ENCODE data around the gene SFRP4.

SFRP4 gene

GRCh38 chr7:37947138-37947940, 30.7 kb upstream of the SFRP4 start:
- Histone ChIP-seq H3K9ac (ENCODE audit: low read depth in 1 of 2, low read length in 2 of 2) (no peak overlapping the region), H3K9me3 (ENCODE audit: control insufficient read depth in 1 of 2, low read length in 2 of 2) (no peaks in the 10 kb centered on the region), H3K27ac (ENCODE audit: low read depth, low read length) (no peak overlapping the region), H3K4me1 (ENCODE audit: control insufficient read depth in 1 of 2, insufficient read depth in 2 of 2, low read length in 2 of 2) (peaks cover 14 to 17% of the 10 kb centered on the region in 2 donors), H3K27me3 (ENCODE audit: control insufficient read depth in 1 of 2, insufficient read depth in 2 of 2, low read length in 2 of 2) (no peaks in the 10 kb centered on the region), H3K36me3 (ENCODE audit: control insufficient read depth in 1 of 2, insufficient read depth in 2 of 2, low read length in 2 of 2) (no peaks in the 10 kb centered on the region), H3K4me3 (ENCODE audit: low read depth in 1 of 2, low read length in 2 of 2) (no peak overlapping the region)

- Histone ChIP-seq H3K27me3 (ENCODE audit: control insufficient read depth in 1 of 2, insufficient read depth in 2 of 2, low read length in 2 of 2) (no peaks in the 10 kb centered on the region), H3K4me3 (ENCODE audit: low read depth in 1 of 2, low read length in 2 of 2) (no peak overlapping the region), H3K9me3 (ENCODE audit: control insufficient read depth in 1 of 2, low read length in 2 of 2) (no peaks in the 10 kb centered on the region), H3K9ac (ENCODE audit: low read depth in 1 of 2, low read length in 2 of 2) (no peak overlapping the region), H3K36me3 (ENCODE audit: control insufficient read depth in 1 of 2, insufficient read depth in 2 of 2, low read length in 2 of 2) (no peaks in the 10 kb centered on the region), H3K4me1 (ENCODE audit: control insufficient read depth in 1 of 2, insufficient read depth in 2 of 2, low read length in 2 of 2) (peaks cover 22 to 31% of the 10 kb centered on the region in 2 donors), H3K27ac (ENCODE audit: low read depth, low read length) (no peak overlapping the region)
Observed at GRCh38 chr7:37945336-37945735, 28.7 kb upstream of the SFRP4 start.

- H3K9ac ChIP-seq (ENCODE audit: low read depth in 1 of 2, low read length in 2 of 2): no peak overlapping the region
- no peak overlapping the region for H3K27ac ChIP-seq (ENCODE audit: low read depth, low read length)
- H3K4me1 ChIP-seq (ENCODE audit: control insufficient read depth in 1 of 2, insufficient read depth in 2 of 2, low read length in 2 of 2): peaks cover 23 to 31% of the 10 kb centered on the region in 2 donors
- no peak overlapping the region for H3K4me3 ChIP-seq (ENCODE audit: low read depth in 1 of 2, low read length in 2 of 2)
- no peaks in the 10 kb centered on the region for H3K9me3 ChIP-seq (ENCODE audit: control insufficient read depth in 1 of 2, low read length in 2 of 2)
- no peaks in the 10 kb centered on the region for H3K27me3 ChIP-seq (ENCODE audit: control insufficient read depth in 1 of 2, insufficient read depth in 2 of 2, low read length in 2 of 2)
- no peaks in the 10 kb centered on the region for H3K36me3 ChIP-seq (ENCODE audit: control insufficient read depth in 1 of 2, insufficient read depth in 2 of 2, low read length in 2 of 2)
Observed at GRCh38 chr7:37944737-37945054, 28.1 kb upstream of the SFRP4 start.

DNA sequence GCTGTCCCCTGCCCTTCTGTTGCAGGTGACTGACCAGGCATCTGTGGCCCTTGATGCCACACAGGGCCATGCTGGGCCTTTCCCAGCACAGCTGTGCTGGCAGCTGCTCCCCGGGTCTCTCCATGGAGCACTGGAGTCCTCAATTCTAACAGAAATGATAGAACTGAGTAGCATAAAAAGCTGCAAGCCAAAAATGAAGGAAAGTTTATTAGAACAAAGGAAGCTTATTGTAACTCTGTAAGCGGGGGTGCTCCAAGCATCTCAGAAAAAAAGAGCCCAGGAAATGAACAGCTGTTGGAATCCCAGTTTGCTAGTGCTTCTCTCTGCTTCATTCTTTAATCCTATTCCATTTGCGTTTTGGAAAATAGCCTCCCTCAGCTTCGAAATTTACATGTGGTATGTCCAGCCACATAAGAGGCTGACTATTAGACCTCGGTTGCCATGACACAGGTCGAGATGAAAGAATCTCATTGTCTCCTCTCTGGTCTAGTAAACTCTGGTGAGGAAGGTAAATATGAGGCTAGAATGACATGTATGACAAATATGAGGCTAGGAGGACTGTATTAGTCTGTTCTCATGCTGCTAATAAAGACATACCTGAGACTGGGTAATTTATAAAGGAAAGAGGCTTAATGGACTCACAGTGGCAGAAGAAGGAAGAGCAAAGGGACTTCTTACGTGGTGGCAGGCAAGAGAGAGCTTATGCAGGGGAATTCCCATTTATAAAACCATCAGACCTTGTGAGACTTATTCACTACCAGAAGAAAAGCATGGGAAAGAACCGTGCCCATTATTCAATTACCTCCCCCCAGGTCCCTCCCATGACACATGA, 27.5 kb upstream of the SFRP4 start:
- Histone ChIP-seq H3K27ac (ENCODE audit: low read depth, low read length) (no peak overlapping the region), H3K4me3 (ENCODE audit: low read depth in 1 of 2, low read length in 2 of 2) (no peak overlapping the region), H3K36me3 (ENCODE audit: control insufficient read depth in 1 of 2, insufficient read depth in 2 of 2, low read length in 2 of 2) (no peaks in the 10 kb centered on the region), H3K27me3 (ENCODE audit: control insufficient read depth in 1 of 2, insufficient read depth in 2 of 2, low read length in 2 of 2) (no peaks in the 10 kb centered on the region), H3K9ac (ENCODE audit: low read depth in 1 of 2, low read length in 2 of 2) (no peak overlapping the region), H3K4me1 (ENCODE audit: control insufficient read depth in 1 of 2, insufficient read depth in 2 of 2, low read length in 2 of 2) (peaks cover 29 to 31% of the 10 kb centered on the region in 2 donors), H3K9me3 (ENCODE audit: control insufficient read depth in 1 of 2, low read length in 2 of 2) (no peaks in the 10 kb centered on the region)

GRCh38 chr7:37942934-37943610, 26.5 kb upstream of the SFRP4 start:
- Histone ChIP-seq H3K27ac (ENCODE audit: low read depth, low read length) (peak overlapping the region; percentile 10), H3K9me3 (ENCODE audit: control insufficient read depth in 1 of 2, low read length in 2 of 2) (no peaks in the 10 kb centered on the region), H3K9ac (ENCODE audit: low read depth in 1 of 2, low read length in 2 of 2) (no peak overlapping the region), H3K36me3 (ENCODE audit: control insufficient read depth in 1 of 2, insufficient read depth in 2 of 2, low read length in 2 of 2) (no peaks in the 10 kb centered on the region), H3K27me3 (ENCODE audit: control insufficient read depth in 1 of 2, insufficient read depth in 2 of 2, low read length in 2 of 2) (no peaks in the 10 kb centered on the region), H3K4me1 (ENCODE audit: control insufficient read depth in 1 of 2, insufficient read depth in 2 of 2, low read length in 2 of 2) (peaks cover 29 to 31% of the 10 kb centered on the region in 2 donors), H3K4me3 (ENCODE audit: low read depth in 1 of 2, low read length in 2 of 2) (no peak overlapping the region)

- H3K36me3 ChIP-seq (ENCODE audit: control insufficient read depth in 1 of 2, insufficient read depth in 2 of 2, low read length in 2 of 2): no peaks in the 10 kb centered on the region
- no peaks in the 10 kb centered on the region for H3K27me3 ChIP-seq (ENCODE audit: control insufficient read depth in 1 of 2, insufficient read depth in 2 of 2, low read length in 2 of 2)
- peaks cover 3 to 7% of the 10 kb centered on the region in 2 donors for H3K9me3 ChIP-seq (ENCODE audit: control insufficient read depth in 1 of 2, low read length in 2 of 2)
- H3K27ac ChIP-seq (ENCODE audit: low read depth, low read length): no peak overlapping the region
- no peak overlapping the region for H3K9ac ChIP-seq (ENCODE audit: low read depth in 1 of 2, low read length in 2 of 2)
- no peaks in the 10 kb centered on the region for H3K4me1 ChIP-seq (ENCODE audit: control insufficient read depth in 1 of 2, insufficient read depth in 2 of 2, low read length in 2 of 2)
- no peak overlapping the region for H3K4me3 ChIP-seq (ENCODE audit: low read depth in 1 of 2, low read length in 2 of 2)
Observed at GRCh38 chr7:37933018-37933566, 16.5 kb upstream of the SFRP4 start.

DNA sequence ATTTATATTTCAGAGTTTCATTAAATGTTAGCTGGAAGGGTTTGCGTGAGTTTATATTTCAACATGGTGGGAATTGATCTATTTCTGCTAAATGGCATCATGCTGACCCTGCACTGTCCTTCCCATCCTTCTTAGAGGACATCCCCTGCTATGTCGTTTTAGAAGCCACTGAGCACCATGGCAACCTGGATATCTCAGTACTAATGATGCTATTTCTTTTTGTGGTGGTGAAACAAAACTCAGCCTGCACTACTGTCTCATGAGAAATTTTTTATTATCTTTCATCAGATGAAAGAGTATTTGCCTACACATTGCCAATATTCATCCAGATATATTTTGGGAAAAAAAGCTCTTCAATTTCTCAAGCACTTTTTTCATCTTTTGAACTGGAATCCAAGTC, 15.9 kb upstream of the SFRP4 start:
- H3K9ac ChIP-seq (ENCODE audit: low read depth in 1 of 2, low read length in 2 of 2): no peak overlapping the region
- H3K27ac ChIP-seq (ENCODE audit: low read depth, low read length): no peak overlapping the region
- no peaks in the 10 kb centered on the region for H3K36me3 ChIP-seq (ENCODE audit: control insufficient read depth in 1 of 2, insufficient read depth in 2 of 2, low read length in 2 of 2)
- H3K4me3 ChIP-seq (ENCODE audit: low read depth in 1 of 2, low read length in 2 of 2): no peak overlapping the region
- H3K4me1 ChIP-seq (ENCODE audit: control insufficient read depth in 1 of 2, insufficient read depth in 2 of 2, low read length in 2 of 2): peaks cover 0 to 2% of the 10 kb centered on the region in 2 donors
- peaks cover 3 to 7% of the 10 kb centered on the region in 2 donors for H3K9me3 ChIP-seq (ENCODE audit: control insufficient read depth in 1 of 2, low read length in 2 of 2)
- no peaks in the 10 kb centered on the region for H3K27me3 ChIP-seq (ENCODE audit: control insufficient read depth in 1 of 2, insufficient read depth in 2 of 2, low read length in 2 of 2)

- H3K4me1 ChIP-seq (ENCODE audit: control insufficient read depth in 1 of 2, insufficient read depth in 2 of 2, low read length in 2 of 2): peaks cover 0 to 5% of the 10 kb centered on the region in 2 donors
- no peak overlapping the region for H3K4me3 ChIP-seq (ENCODE audit: low read depth in 1 of 2, low read length in 2 of 2)
- peaks cover 0 to 6% of the 10 kb centered on the region in 2 donors for H3K9me3 ChIP-seq (ENCODE audit: control insufficient read depth in 1 of 2, low read length in 2 of 2)
- no peaks in the 10 kb centered on the region for H3K36me3 ChIP-seq (ENCODE audit: control insufficient read depth in 1 of 2, insufficient read depth in 2 of 2, low read length in 2 of 2)
- H3K27me3 ChIP-seq (ENCODE audit: control insufficient read depth in 1 of 2, insufficient read depth in 2 of 2, low read length in 2 of 2): no peaks in the 10 kb centered on the region
- H3K9ac ChIP-seq (ENCODE audit: low read depth in 1 of 2, low read length in 2 of 2): no peak overlapping the region
- no peak overlapping the region for H3K27ac ChIP-seq (ENCODE audit: low read depth, low read length)
Observed at GRCh38 chr7:37930226-37930948, 13.8 kb upstream of the SFRP4 start.

DNA sequence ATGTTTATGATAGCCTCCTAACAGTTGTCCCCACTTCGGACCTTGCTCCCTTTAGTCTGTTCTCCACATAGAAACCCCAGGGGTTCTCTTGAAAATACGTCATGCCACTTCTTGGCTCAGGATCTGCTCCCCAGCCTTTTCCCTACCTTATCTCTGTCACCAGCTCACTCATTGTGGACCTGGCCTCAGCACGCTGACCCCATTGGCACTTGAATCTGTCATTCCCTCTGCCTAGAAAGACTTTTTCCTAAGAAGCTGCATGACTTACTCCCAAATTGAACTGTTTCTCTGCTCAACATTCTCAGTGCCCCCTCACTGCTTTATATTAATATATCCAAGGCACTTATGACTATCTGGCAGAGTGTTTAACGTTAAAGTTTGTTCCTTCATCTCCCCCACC, 12.3 kb upstream of the SFRP4 start:
- no peak overlapping the region for H3K27ac ChIP-seq (ENCODE audit: low read depth, low read length)
- H3K36me3 ChIP-seq (ENCODE audit: control insufficient read depth in 1 of 2, insufficient read depth in 2 of 2, low read length in 2 of 2): no peaks in the 10 kb centered on the region
- H3K4me1 ChIP-seq (ENCODE audit: control insufficient read depth in 1 of 2, insufficient read depth in 2 of 2, low read length in 2 of 2): peaks cover 0 to 5% of the 10 kb centered on the region in 2 donors
- no peaks in the 10 kb centered on the region for H3K27me3 ChIP-seq (ENCODE audit: control insufficient read depth in 1 of 2, insufficient read depth in 2 of 2, low read length in 2 of 2)
- H3K4me3 ChIP-seq (ENCODE audit: low read depth in 1 of 2, low read length in 2 of 2): no peak overlapping the region
- H3K9ac ChIP-seq (ENCODE audit: low read depth in 1 of 2, low read length in 2 of 2): no peak overlapping the region
- H3K9me3 ChIP-seq (ENCODE audit: control insufficient read depth in 1 of 2, low read length in 2 of 2): peaks cover 0 to 11% of the 10 kb centered on the region in 2 donors

Data from duodenal mucosa (tissue), 2 donors.